GM10847 (cell line): ENCODE data around the gene C1QTNF2.

Experiments
- POLR2A ChIP-seq: IDR thresholded peaks from 2 replicates; pipeline ENCODE4 v1.6.1; 2011; ENCODE audit not compliant: insufficient read length; ENCODE audit errors: extremely low read depth

Gene C1QTNF2, protein sequence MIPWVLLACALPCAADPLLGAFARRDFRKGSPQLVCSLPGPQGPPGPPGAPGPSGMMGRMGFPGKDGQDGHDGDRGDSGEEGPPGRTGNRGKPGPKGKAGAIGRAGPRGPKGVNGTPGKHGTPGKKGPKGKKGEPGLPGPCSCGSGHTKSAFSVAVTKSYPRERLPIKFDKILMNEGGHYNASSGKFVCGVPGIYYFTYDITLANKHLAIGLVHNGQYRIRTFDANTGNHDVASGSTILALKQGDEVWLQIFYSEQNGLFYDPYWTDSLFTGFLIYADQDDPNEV

DNA sequence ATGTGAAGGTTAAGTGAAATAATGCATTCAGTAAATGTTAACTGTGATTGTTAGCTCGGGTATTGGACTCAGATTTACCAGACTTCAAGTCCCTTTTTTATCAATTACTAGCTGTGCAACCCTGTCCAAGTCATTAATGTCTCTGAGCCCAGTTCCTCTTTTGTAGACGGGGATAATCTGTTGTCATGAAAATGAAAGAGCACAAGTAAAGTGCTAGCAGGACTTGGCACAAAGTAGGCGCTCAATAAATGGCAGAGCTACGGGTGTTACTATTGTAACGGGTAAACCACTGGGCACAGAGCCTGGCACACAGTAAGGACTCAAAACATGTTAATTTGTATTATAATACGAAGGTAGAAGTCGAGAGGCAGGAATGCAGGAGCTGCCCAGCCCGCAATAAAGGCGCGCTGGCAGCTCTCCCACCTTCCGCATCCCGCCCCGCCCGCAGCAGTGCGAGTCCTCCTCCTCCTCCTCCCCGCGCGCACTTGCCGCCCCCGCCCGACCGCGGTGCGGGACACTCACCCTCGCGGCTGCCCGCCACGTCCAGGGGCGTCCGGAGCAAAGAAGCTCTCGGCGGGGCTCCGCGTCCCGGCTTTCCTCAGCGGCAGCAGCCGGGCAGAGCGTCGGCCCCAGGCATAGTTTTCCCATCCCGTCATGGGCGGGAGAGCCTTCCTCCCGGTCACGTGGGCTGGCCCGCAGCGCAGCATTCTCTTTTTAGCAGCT is at the start of gene C1QTNF2:
Gene C1QTNF2 (minus strand): TSS at position 637 of the 723 bp plus-strand sequence. CDS start 15,615 bp downstream, outside the sequence.
- TF ChIP-seq POLR2A: no peak

DNA sequence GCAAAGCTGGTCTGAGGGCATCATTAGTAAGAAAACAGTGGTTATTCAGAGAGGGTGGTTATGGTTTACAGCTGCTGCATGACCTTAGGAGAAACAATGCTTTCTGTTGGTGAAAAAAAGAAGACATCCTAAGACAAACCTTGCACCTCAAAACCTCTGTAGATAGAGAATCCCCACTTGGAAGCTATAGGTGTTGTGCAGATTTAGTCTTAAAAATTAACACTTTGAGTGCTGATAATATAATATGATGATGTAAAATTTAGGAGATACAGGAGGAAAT is 49.8 kb upstream of the C1QTNF2 start:
- no peak for TF ChIP-seq POLR2A

DNA sequence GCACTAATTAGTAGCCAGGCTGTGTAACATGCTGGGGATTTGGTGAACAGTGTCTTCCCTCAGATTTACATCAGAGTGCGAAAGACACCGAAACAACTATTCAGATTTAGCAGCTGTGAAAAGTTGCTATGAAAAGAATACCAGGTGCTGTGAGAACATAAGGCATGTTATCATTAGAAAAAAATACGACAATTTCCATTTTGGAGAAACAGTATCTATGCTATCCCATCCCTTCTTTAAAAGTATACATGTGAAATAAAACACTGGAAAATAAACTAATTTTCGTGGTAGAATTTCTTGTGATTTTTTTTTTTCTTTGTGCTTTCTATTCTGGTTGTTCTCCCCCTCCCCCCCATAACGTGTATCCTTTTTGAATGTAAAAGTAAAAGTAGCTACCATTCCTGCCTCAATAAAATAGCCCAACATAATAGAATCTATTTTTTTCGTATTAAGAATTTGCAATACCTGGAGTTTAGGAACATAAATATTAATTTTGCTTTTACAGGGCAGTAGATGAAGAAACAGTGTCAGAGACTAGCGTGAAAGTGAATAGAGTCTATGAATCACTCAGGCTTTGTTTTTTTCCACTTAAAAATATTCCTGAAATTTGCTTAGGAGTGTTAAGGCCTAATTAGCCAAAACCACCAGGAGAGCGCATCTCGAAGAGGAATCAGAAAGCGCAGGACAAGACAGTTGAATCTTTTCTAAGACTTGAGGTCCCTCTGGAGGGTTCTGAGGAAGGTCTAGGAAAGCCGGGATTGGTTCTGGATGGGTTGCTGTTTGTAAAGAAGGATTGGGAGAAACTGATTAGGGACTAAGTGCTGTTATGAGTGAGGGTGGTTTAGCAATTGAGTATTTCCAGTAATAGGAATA is 49.3 kb upstream of the C1QTNF2 start:
- no peak for TF ChIP-seq POLR2A

DNA sequence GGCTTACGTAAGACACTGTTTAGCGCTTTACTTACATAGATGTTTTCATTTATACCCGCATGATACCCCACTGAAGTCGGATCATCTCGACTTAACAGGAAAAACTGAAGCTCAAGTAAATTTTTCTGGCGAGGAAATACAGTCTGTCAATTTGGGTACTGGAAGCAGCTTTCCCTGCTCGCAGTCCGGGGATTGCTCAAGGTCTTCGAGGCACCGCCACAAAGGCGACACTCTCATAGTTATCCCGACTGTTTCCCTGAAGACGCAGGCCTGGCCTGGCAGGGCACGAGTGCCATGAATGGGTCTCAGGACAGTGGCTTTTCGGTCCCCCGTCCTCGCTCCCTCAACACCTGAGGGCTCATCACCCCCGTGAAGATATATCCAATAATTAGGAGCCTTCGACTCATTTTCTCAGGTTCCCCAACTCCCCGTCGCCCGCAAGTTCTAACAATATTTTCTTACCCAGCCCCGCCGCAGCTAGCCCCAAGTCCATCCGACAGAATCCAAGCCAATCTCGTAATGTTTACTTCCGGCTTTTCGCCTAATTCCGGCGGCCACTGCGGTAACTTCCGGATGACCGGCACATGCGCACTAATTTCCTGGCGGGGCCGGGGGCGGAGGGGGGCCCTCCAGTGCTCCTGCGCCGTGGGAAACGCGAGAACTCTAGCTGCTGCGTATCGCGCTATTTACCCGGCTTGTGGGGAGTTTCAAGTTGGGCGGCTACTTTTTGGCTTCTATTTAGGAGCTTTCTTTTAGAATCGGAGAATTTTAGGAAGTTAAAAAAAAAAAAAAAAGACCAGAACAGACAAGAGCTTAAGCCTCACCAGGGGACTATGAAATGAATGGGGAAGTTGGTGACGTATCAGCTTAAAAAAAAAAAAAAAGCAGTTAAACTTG is 48.4 kb upstream of the C1QTNF2 start, which contains the start of gene SLU7:
Gene SLU7 (minus strand): TSS at position 521 of the 897 bp plus-strand sequence. CDS start 3,787 bp downstream, outside the sequence.
- peak; percentile 58 for TF ChIP-seq POLR2A

DNA sequence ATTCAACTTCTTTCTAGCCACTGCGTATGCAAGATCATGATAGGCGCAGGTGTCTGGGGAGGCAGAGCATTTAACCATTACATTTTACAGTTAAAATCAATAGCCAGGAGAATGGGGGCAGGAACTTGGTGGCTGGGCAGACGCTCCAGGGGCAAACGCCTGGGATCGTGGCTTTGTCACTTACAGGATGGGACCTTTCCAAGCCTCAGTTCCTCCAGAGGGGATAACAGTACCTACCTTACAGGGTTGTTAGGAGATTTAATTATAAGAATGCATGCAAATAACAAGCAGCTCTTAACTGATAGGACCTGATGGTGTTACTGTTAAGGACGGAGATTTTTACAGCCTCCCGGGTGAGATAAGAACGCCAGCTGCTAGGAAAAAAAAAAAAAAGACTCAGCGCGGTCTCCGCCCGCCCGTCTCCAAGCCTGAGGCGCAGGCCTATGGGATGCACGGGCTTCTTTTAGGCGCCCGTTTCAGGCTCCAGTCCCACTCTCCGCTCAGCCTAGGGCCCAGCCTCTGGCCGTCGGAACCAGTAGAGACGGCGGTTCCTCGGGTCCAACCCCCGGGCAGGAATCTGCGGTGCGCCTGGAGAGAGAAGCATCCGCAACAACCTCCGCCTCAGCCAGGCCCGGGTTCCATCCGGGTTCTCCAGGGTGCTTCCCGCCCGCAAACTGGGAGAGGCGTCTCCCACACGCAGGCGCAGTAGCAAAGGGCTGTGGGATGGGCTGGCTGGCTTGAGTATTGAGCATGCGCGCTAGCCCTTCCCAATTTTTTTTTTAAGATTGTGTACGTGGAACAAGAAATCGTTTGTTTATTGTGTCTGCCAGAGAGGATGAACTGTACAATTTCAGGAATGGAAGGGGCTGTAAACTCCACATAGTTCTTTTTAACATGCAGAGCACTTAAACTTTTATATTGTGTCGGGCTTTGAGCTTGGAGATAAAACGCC is 29.3 kb upstream of the C1QTNF2 start, which contains the start of gene FAM200C:
Gene FAM200C (minus strand): TSS at position 653 of the 952 bp plus-strand sequence. CDS start 4,564 bp downstream, outside the sequence.
- peak; percentile 73 for TF ChIP-seq POLR2A

DNA sequence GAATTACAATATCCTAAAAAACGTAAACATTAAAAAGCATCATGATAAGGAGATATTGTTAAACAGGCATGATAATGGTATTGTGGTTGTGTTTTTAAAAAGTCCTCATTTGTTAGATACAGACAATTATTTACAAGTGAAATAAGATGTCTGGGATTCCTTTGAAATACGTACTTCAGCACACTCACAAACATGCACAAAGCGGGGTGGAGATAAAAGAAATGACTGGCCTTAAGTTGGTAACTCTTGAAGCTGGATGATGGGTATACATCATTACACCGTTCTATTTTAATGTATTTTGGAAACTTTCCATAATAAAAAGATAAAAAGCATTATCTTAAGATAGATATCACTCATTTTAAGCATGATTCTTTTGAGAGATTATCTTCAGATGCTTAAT is 28.4 kb upstream of the C1QTNF2 start:
- TF ChIP-seq POLR2A: no peak

DNA sequence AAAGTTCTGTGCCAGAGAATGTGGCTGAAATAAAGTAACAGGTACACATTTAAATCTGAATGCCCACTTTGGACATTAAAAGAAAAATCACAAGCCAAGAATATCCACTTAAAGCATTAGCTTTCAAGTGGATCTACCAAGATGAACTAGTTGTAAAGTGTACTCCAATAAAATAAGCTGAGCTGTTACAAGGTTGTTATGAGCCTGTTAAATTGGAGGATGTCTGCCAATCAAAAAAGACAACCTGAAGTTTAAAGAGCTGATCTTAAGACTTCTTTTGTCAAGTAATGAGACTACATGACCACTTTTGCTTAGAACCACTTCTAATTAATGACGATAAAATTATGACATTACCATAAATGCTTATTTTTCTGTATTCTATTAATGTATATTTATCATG is 27.1 kb upstream of the C1QTNF2 start:
- TF ChIP-seq POLR2A: no peak

DNA sequence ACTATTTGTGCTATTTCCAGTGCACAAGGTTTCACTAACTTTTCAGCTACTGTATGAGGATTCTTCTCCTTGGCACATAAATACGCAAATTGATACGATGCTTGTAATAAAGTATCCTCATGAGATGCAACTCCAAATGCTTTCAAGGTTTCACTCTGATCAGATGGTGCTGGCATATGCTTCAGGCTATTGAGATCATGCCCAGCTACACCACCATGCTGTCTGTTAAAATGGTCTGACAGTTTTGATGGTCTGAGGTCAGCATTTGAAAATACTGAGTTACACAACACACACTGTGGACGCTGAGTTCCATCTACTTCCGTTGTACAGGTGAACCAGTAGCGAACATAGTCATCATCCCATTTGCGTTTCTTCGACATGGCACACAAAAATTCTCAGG is 24.7 kb upstream of the C1QTNF2 start:
- TF ChIP-seq POLR2A: no peak

DNA sequence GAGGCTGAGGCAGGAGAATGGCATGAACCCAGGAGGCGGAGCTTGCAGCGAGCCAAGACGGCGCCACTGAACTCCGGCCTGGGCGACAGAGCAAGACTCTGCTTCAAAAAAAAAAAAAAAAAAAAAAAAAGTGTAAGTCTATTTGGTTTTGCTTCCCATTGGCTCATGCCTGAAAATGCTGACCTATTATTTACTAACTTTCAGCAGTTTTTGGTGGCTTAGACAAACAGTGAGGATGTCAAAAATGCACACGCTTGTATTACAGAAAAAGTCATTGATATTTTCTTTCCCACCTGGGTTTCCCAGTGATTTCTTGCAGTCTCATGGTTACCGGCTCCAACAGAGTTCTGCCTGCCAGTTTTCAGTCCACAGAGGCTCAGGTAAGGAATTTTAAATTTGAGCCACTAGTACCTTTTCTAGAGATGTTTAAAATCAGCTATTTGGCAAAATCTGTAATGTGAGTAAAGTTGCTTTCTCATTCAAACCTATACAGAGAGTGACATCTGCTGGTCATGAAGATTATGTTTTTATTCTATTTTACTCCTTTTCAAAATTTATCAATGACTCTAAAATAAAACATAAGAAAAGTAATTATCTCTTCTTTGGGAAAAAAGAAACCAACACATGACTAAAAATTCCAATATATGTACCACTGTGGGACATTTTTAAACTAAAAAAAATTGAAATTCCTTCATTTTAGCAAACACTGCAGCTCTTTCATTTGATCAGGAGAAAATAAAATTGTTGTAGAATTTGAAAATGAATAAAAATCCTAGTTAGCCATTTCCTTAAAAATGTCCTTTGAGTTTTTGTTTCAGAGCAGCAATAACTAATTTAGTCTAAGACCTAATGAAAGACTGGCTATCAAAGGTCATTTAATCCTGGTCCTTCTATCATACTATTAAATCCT is 20.6 kb upstream of the C1QTNF2 start:
- no peak for TF ChIP-seq POLR2A

DNA sequence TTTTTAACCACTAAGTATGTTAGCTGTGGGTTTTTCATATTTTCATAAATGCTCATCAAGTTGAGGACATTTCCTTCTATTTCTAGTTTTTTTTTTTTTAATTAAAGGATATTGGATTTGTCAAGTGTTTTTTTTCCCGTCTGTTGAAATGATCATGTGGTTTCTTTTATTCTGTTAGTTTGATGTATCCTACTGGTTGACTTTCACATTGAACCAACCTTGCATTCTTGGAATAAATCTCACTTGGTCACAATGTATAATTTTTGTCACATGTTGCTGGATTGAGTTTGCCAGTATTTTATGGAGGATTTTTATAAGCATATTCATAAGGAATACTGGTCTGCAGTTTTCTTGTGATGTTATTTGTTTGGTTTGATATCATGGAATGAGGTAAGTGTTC is 17.0 kb upstream of the C1QTNF2 start:
- no peak for TF ChIP-seq POLR2A

DNA sequence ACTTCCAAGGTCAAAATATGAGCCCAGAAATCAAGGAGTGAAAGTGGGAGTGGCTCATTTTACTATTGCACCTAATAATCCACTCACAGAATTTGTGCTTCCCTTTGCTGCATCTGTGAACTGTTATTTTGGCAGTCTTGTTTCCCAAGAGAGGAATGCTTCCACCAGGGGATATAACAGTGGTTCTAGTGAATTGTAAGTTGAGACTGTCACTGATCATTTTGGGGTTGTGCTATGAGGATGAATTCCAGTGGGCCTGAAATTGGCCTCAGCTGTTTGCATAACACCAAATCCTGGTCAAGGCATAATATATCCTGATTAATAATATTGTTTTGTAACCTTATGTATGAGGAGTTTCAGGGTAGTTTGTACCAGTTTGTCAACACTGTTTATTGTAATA is 15.1 kb upstream of the C1QTNF2 start:
- TF ChIP-seq POLR2A: no peak

DNA sequence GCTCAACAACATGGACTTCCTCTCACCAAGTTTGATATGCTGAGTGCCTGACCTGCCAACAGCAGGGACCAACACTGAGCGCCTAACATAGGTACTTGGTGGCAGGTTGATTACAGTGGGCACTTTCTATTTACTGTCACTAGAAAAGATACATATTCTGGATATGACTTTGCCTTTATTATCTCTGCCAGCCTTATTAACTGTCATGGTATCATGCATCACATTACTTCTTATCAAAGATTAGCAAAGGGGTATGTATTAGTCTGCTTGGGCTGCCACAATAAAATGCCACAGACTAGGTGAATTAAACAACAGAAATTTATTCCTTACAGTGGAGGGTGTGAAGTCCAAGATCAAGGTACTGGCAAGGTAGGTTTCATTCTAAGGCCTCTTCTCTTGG is 14.3 kb upstream of the C1QTNF2 start:
- no peak for TF ChIP-seq POLR2A

DNA sequence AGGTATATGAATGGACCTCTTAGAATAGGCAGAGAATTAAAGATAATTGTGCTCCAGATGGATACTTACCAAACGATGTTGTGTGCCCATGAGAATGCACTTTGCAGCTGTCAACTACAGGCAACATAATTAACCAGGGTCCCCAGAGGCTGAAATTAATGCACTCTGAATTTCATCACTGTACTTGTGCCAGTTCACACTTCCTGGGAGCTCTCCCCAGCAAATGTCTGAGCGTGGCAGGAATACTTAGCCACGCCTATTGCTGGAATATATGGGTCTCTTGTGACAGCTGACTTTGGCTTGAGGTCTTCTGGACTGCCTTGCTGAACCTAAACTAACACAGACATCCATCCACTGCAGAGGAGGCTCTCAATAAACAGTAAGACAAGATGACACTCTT is 11.9 kb upstream of the C1QTNF2 start:
- TF ChIP-seq POLR2A: no peak
